Activated naive CD8-positive, alpha-beta T cell treated with anti-CD3 and anti-CD28 coated beads, Interleukin-2, amount 10 ng/mL, durations not matched to agents 7 days and 5 days (primary cell): ENCODE measurements around the gene ELFN1. TPM values are rescaled to one million over a fixed set of nuclear protein-coding genes. Genes with fewer than 3 reads are reported as not detected.
A peak's percentile ranks its signal among the peaks of the same experiment; 100 is the strongest.
"Not testable (repeated sequence)": the region's sequence is repeated elsewhere in the genome, so short reads cannot be mapped to it uniquely, and the experiment has no call there.

Experiments
- ATAC-seq: fragments of 150-1000 bp; cut with Tn5 transposase; one replicate; pipeline ENCODE4 v1.10.0; 2021; ENCODE audit warnings: low read depth, moderate library complexity
- POLR2A ChIA-PET: fragments of 350-600 bp; sonication (Branson Sonifier 250); formaldehyde crosslinking; loops from one replicate; lab custom pipeline; 2021; ENCODE audit warnings: antibody characterized with exemption; lab: Charles Lee
- DNase-seq: peaks from one replicate; pipeline ENCODE4 v3.0.0; 2021
- H3K27ac Mint-ChIP-seq: one replicate; pipeline ENCODE4 v1.8.0; 2022; ENCODE audit warnings: mild to moderate bottlenecking, mixed read lengths
- H3K27me3 Mint-ChIP-seq: one replicate; pipeline ENCODE4 v1.8.0; 2022; ENCODE audit warnings: mild to moderate bottlenecking, moderate library complexity, mixed read lengths
- H3K36me3 Mint-ChIP-seq: one replicate; pipeline ENCODE4 v1.8.0; 2021; ENCODE audit warnings: mild to moderate bottlenecking, mixed read lengths
- H3K4me1 Mint-ChIP-seq: one replicate; pipeline ENCODE4 v1.8.0; 2021; ENCODE audit warnings: mixed read lengths
- H3K4me3 Mint-ChIP-seq: one replicate; pipeline ENCODE4 v1.8.0; 2022; ENCODE audit warnings: mild to moderate bottlenecking, moderate library complexity, mixed read lengths
- H3K9me3 Mint-ChIP-seq: one replicate; pipeline ENCODE4 v1.8.0; 2021; ENCODE audit warnings: mixed read lengths
- total RNA-seq, 2 experiments: library from RNA; stranded (reverse); gene quantifications; one replicate each; pipeline ENCODE4 v1.2.3, GENCODE V29; 2021

The ELFN1 gene
- total RNA-seq, 2 experiments from 2014 or later: not detected

- POLR2A ChIA-PET: no interaction called here
- Mint-ChIP-seq H3K27me3 (peaks cover 23% of the 10 kb centered on the region), H3K9me3 (no peaks in the 10 kb centered on the region), H3K27ac (no peak overlapping the region), H3K4me1 (peaks cover 5% of the 10 kb centered on the region), H3K4me3 (no peak overlapping the region), H3K36me3 (no peaks in the 10 kb centered on the region)
- no peak for DNase-seq
- ATAC-seq: no peak
Measured at GRCh38 chr7:1752771-1753563, 82.9 kb downstream of the ELFN1 start.

GRCh38 chr7:1753564-1753867 lies 83.4 kb downstream of the ELFN1 start:
- Mint-ChIP-seq H3K36me3 (no peaks in the 10 kb centered on the region), H3K4me3 (no peak overlapping the region), H3K4me1 (peaks cover 3% of the 10 kb centered on the region), H3K27me3 (peaks cover 23% of the 10 kb centered on the region), H3K27ac (no peak overlapping the region), H3K9me3 (no peaks in the 10 kb centered on the region)
- ATAC-seq: no peak
- no peak for DNase-seq
- POLR2A ChIA-PET: interaction anchor here (0.7 kb wide), 1 partner anchor 336 kb away, joined by 4 read pairs; no protein-coding TSS in a partner anchor

DNA sequence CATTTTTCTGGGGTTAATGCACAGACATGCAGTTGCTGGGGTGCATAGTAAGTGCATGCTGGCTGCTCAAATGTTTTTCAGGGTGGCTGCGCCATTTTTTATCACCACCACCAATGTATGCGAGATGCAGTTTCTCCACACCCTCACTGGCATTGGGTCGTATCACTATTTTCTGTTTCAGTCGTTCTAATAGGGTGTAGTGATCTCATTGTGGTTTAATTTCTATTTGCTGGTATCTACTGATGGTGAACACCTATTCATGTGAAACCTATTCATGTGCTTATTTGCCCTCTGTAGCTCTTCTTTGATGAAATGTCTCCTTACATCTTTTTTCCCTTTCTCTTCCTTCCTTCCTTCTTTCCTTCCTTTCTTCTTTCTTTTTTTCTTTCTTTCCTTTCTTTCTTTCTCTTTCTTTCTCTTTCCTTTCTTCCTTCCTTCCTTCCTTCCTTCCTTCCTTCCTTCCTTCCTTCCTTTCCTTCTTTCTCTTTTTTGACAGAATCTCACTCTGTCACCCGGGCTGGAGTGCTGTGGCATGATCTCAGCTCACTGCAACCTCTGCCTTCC lies 84.3 kb downstream of the ELFN1 start:
- no peak for DNase-seq
- H3K4me1 Mint-ChIP-seq: peaks cover 3% of the 10 kb centered on the region
- no peak overlapping the region for H3K27ac Mint-ChIP-seq
- H3K9me3 Mint-ChIP-seq: no peaks in the 10 kb centered on the region
- peaks cover 23% of the 10 kb centered on the region for H3K27me3 Mint-ChIP-seq
- no peaks in the 10 kb centered on the region for H3K36me3 Mint-ChIP-seq
- POLR2A ChIA-PET: interaction anchor here (0.7 kb wide), 1 partner anchor 337 kb away, joined by 4 read pairs; no protein-coding TSS in a partner anchor
- no peak overlapping the region for H3K4me3 Mint-ChIP-seq
- ATAC-seq: no peak

DNA sequence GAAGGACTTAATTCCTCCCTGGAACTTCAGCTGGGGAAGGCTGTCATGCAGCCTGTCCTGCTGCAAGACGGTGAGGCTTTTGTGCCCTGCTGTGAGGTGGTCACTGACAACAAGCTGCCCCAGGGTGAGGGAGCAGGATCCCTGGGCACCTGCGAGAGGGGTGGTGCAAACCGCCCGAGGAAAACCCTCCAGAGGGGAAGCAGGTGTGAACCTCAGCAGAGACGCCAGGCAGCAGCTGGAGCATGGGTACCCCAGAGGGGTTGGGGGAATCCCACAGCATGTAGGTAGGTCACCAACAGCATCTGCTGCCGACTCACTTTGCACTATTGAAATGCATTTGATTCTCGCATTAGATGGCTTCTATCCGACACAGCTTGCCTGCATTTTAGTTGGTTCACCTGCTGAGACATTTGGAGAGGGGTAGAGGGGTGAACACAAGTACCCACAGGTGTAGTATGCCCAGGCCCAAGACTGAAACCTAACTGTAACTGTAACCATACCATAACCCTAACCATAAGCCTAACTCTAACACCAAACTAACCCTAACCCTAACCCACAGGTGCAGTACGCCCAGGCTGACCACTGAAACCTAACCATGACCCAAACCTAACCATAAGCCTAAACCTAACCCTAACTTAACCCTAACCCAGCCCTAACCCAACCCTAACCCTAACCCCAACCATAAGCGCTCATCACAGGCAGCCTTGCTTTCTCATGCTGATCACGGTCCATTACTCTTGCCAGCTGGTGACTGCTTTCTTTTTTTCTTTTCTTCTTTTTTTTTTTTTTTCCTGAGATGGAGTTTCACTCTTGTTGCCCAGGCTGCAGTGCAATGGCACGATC lies 85.9 kb downstream of the ELFN1 start:
- Mint-ChIP-seq H3K4me1 (peaks cover 3% of the 10 kb centered on the region), H3K27me3 (peaks cover 25% of the 10 kb centered on the region), H3K4me3 (no peak overlapping the region), H3K27ac (no peak overlapping the region), H3K36me3 (no peaks in the 10 kb centered on the region), H3K9me3 (no peaks in the 10 kb centered on the region)
- POLR2A ChIA-PET: no interaction called here
- ATAC-seq (no peak), DNase-seq (no peak)

GRCh38 chr7:1757601-1758000 lies 87.5 kb downstream of the ELFN1 start:
- Mint-ChIP-seq H3K4me3 (no peak overlapping the region), H3K4me1 (peaks cover 3% of the 10 kb centered on the region), H3K27me3 (peaks cover 25% of the 10 kb centered on the region), H3K27ac (no peak overlapping the region), H3K36me3 (no peaks in the 10 kb centered on the region), H3K9me3 (peaks cover 6% of the 10 kb centered on the region)
- ATAC-seq (no peak), DNase-seq (no peak)
- POLR2A ChIA-PET: no interaction called here

GRCh38 chr7:1758028-1758858 lies 88.2 kb downstream of the ELFN1 start:
- ATAC-seq: no peak
- H3K27ac Mint-ChIP-seq: peak overlapping the region; percentile 38
- DNase-seq: no peak
- H3K9me3 Mint-ChIP-seq: peaks cover 10% of the 10 kb centered on the region
- POLR2A ChIA-PET: no interaction called here
- no peaks in the 10 kb centered on the region for H3K36me3 Mint-ChIP-seq
- H3K4me1 Mint-ChIP-seq: peaks cover 2% of the 10 kb centered on the region
- no peak overlapping the region for H3K4me3 Mint-ChIP-seq
- H3K27me3 Mint-ChIP-seq: peaks cover 20% of the 10 kb centered on the region

- DNase-seq (no peak), ATAC-seq (no peak)
- H3K9me3 Mint-ChIP-seq: peaks cover 10% of the 10 kb centered on the region
- H3K27me3 Mint-ChIP-seq: peaks cover 17% of the 10 kb centered on the region
- no peaks in the 10 kb centered on the region for H3K36me3 Mint-ChIP-seq
- POLR2A ChIA-PET: no interaction called here
- no peak overlapping the region for H3K27ac Mint-ChIP-seq
- no peak overlapping the region for H3K4me3 Mint-ChIP-seq
- H3K4me1 Mint-ChIP-seq: no peaks in the 10 kb centered on the region
Measured at GRCh38 chr7:1758859-1759521, 88.9 kb downstream of the ELFN1 start.

DNA sequence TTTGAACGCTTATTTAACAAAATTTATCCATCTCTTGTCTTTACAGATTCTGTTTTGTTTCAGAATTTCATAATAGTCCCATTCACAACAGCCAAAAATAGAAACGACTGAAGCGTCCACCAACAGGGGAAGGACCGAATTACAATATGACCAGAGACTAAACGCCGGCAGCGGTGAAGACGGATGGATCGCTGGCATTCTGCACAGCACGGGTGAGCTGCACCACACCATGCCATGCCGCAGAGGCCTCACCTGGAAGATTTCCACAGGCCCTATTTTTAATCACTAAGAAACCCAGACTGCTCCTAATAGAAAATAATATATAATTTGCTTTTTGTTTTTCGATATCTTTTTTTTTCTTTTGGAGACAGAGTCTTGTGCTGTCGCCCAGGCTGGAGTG lies 91.0 kb downstream of the ELFN1 start:
- H3K9me3 Mint-ChIP-seq: peaks cover 10% of the 10 kb centered on the region
- no peaks in the 10 kb centered on the region for H3K36me3 Mint-ChIP-seq
- POLR2A ChIA-PET: no interaction called here
- peaks cover 3% of the 10 kb centered on the region for H3K27me3 Mint-ChIP-seq
- no peak overlapping the region for H3K4me3 Mint-ChIP-seq
- H3K27ac Mint-ChIP-seq: no peak overlapping the region
- DNase-seq: no peak
- no peaks in the 10 kb centered on the region for H3K4me1 Mint-ChIP-seq
- no peak for ATAC-seq

- peaks cover 10% of the 10 kb centered on the region for H3K9me3 Mint-ChIP-seq
- no peak overlapping the region for H3K4me3 Mint-ChIP-seq
- H3K27me3 Mint-ChIP-seq: peaks cover 3% of the 10 kb centered on the region
- DNase-seq (no peak), ATAC-seq (no peak)
- POLR2A ChIA-PET: no interaction called here
- no peaks in the 10 kb centered on the region for H3K4me1 Mint-ChIP-seq
- no peaks in the 10 kb centered on the region for H3K36me3 Mint-ChIP-seq
- H3K27ac Mint-ChIP-seq: no peak overlapping the region
Measured at GRCh38 chr7:1761774-1762173, 91.7 kb downstream of the ELFN1 start.

- Mint-ChIP-seq H3K4me3 (no peak overlapping the region), H3K4me1 (no peaks in the 10 kb centered on the region), H3K9me3 (peaks cover 12% of the 10 kb centered on the region), H3K27me3 (peaks cover 3% of the 10 kb centered on the region), H3K27ac (no peak overlapping the region), H3K36me3 (no peaks in the 10 kb centered on the region)
- DNase-seq: no peak
- POLR2A ChIA-PET: no interaction called here
- no peak for ATAC-seq
Measured at GRCh38 chr7:1762238-1762945, 92.3 kb downstream of the ELFN1 start.

DNA sequence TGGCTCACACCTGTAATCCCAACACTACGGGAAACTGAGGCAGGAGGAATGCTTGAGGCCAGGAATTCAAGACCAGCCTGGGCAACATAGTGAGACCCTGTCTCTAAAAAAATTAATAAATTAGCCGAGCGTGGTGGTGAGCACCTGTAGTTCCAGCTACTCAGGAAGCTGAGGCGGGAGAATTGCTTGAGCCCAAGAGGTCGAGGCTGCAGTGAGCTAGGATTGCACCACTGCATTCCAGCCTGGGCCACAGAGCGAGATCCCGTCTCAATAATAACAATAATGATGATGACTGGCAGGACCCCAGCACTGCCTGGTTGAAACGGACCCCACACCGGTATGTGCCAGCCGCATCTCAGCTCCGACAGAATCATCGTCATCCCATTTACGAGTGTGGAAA lies 93.0 kb downstream of the ELFN1 start:
- Mint-ChIP-seq H3K27ac (no peak overlapping the region), H3K4me1 (no peaks in the 10 kb centered on the region), H3K36me3 (no peaks in the 10 kb centered on the region), H3K9me3 (peaks cover 12% of the 10 kb centered on the region), H3K4me3 (no peak overlapping the region), H3K27me3 (peaks cover 3% of the 10 kb centered on the region)
- ATAC-seq (no peak), DNase-seq (no peak)
- POLR2A ChIA-PET: no interaction called here

- H3K4me1 Mint-ChIP-seq, ATAC-seq, POLR2A ChIA-PET, H3K27me3 Mint-ChIP-seq, DNase-seq, H3K27ac Mint-ChIP-seq, H3K36me3 Mint-ChIP-seq, H3K4me3 Mint-ChIP-seq: not testable (repeated sequence)
- peaks cover 12% of the 10 kb centered on the region for H3K9me3 Mint-ChIP-seq
Measured at GRCh38 chr7:1763911-1764310, 93.8 kb downstream of the ELFN1 start.
